GM12864 (cell line): ENCODE data around the gene TRAK1.

Experiments
- DNase-seq: peaks from one replicate; pipeline ENCODE4 v3.0.0-alpha.2; 2011; ENCODE audit warnings: low read depth
- H3K4me3 ChIP-seq: 2 replicates; pipeline ENCODE4 v1.5.1; 2011; ENCODE audit warnings: mild to moderate bottlenecking, low read depth, low read length, control low read depth
- CTCF ChIP-seq: IDR thresholded peaks from 2 replicates; pipeline ENCODE4 v1.5.1; 2011; ENCODE audit warnings: low read depth, mild to moderate bottlenecking, moderate library complexity, low read length, control low read depth, inconsistent platforms; ENCODE audit errors: missing control alignments

TRAK1 gene

DNA sequence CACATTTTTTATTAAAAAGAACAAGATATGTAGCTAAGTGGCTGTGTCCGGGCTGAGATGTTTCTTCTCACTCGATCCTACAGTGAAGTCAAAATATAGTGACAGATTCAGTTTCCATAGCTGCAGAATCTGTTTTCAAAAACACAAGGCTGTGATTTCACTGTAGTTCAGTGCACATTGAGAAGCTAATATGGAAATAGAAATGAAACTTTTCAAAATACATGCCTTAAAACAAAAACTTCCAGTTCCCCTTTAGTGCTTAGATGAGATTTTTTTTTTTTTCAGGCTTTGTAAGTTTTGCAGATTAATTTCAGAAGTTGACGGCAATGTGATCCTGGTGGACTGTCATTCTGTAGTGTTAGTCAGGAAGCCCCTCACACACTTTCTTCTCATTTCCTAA, 23.8 kb upstream of the TRAK1 start:
- peak; percentile 86 for DNase-seq
- no peak for TF ChIP-seq CTCF
- H3K4me3 ChIP-seq: no peak overlapping the region; the same call in 1 of the 2 replicates

DNA sequence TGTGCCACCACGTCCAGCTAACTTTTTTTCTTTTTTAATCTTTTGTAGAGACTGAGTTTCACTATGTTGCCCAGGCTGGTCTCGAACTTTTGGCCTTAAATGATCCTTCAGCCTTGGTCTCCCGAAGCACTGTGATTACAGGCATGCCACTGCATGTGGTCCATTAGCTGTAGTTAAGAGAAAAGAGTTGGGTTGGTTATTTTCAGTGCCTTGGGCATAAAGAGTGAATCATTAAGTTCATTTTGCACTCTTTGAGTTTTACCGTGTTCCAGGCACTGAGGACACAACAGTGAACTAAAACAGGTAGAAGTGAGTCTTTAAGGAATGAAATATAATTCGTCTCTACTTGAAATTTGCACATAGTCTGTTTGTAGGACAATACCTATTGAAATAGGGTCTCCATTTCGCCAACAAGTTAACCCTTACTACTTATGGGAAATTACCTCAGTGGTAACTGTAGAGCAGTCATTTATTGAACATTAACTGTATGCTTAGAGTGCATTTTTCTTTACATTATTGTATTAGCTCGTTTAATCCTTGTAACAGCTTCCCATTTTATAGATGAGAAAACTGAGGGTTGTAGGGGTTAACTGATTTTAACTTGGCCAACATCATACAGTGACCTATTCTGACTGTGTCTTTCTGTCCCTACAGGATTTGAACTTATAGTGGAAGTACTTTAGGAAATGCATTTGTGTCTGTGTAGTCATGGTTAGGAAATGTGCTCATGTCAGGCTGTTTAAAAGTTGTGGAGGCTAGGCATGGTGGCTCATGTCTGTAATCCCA, 22.7 kb upstream of the TRAK1 start:
- DNase-seq: no peak
- H3K4me3 ChIP-seq: no peak overlapping the region
- no peak for TF ChIP-seq CTCF

DNA sequence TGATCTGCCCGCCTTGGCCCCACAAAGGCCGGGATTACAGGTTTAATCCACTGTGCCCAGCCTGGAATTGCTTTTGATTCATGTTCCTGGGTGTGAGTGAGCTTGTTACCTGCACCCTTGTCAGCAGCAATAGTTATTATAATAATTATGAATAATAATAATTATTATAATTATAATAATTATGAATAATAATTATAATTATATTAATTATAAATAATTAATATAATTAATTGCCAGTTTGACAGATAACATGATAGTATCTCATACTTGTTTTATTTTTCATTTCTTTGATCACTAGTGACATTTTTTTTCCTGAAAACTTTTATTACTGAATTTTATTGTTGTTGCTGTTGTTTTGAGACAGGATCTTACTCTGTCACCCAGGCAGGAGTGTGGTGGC, 21.1 kb upstream of the TRAK1 start:
- TF ChIP-seq CTCF: no peak
- no peak for DNase-seq
- H3K4me3 ChIP-seq: no peak overlapping the region

DNA sequence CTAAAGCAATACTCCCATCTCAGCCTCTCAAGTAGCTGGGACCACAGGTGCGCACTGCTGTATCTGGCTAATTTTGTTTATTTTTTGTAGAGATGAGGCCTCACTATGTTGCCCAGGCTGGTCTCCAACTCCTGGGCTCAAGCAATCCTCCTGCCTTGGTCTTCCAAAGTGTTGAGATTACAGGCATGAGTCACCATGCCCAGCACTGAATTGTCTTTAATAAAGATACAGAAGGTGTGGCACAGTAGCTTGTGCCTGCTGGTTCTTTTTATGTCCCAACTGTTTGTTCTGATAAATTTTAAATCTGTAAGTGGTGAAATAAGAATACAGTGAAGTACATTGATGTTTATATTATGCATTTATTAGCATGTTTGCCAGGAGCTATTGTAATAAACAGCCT, 20.6 kb upstream of the TRAK1 start:
- TF ChIP-seq CTCF: no peak
- no peak for DNase-seq
- no peak overlapping the region for H3K4me3 ChIP-seq

DNA sequence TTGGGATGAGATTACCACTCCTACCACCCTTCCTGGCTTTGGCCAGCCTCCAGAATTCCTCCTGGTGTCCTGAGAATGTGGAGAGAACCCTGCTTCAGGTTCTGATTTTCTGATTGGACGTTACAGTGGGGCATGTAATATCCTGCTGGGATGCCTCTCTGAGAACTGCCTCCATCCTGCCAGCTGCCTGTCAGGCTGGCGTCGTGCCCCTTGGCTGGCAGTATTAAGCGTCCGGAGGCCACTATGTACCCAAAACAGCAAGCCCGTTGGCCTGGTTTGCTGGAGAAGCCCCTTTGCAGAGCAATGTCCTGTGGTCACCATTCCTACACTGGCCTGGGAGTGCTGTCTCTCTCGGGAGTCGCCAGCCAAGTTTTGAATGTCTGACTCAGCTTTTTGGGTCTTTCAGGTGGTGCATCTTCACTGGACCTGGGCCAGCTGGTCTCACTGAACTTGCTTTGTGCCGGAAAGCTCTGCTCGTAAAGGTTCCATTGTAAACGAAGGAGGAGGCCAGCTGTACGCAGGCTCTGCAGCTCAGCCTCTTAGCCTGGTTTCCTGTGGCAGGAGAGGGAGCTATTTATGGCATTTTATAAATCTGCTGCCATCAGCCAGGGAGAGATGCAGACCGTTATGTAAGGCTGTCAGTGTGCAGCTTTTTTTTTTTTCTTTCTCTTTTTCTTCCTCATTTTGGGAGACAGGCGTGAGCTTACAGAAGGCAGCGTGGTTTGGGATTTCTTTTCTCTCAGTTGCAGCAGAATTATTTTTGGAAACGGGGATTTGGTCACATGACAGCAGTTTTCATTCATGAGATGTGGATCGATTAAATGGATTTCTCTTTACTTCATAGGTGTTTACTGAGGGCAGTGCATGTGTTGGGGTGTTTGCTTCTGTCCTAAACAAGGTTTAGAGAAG, 19.0 kb upstream of the TRAK1 start:
- no peak overlapping the region for H3K4me3 ChIP-seq
- no peak for DNase-seq
- no peak for TF ChIP-seq CTCF

- no peak overlapping the region for H3K4me3 ChIP-seq
- DNase-seq: no peak
- TF ChIP-seq CTCF: no peak
Measured at GRCh38 chr3:42072831-42073301, 18.3 kb upstream of the TRAK1 start.

DNA sequence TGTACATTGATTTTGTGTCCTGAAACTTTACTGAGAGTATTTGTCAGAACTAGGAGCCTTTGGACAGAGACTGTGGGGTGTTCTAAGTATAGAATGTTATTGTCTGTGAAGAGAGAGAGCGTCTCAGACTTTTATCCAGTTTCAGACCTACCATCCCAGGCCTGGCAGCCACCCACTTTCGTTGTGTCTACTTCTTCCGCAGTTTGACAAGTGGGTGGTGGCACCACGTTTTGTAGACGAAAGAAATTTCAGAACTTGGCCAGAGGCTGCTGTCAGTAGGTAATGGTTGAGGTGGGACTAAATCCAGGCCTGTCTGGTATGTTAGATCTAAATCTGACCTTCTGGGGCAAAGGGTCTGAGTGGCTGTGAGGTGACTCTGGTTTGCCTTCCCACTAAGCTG, 13.4 kb upstream of the TRAK1 start:
- no peak for TF ChIP-seq CTCF
- DNase-seq: no peak
- no peak overlapping the region for H3K4me3 ChIP-seq
